Chondrocyte (in vitro differentiated cells): ENCODE results near the gene WNT10A. TPM values are rescaled to one million over a fixed set of nuclear protein-coding genes. Genes with fewer than 3 reads are reported as not detected.

Source experiments
- DNase-seq: peaks from one replicate; pipeline ENCODE4 v3.0.0; 2021; ENCODE audit warnings: mixed read lengths, low spot score
- H3K27ac Mint-ChIP-seq: one replicate; pipeline ENCODE4 v1.8.0; 2021; ENCODE audit warnings: mild to moderate bottlenecking, moderate library complexity, mixed read lengths; ENCODE audit not compliant: unreplicated experiment
- H3K27me3 Mint-ChIP-seq: 2 replicates; pipeline ENCODE4 v1.8.0; 2021; ENCODE audit warnings: low read depth, mixed read lengths
- H3K36me3 Mint-ChIP-seq: 2 replicates; pipeline ENCODE4 v1.8.0; 2021; ENCODE audit warnings: low read depth, mixed read lengths
- H3K4me1 Mint-ChIP-seq: 2 replicates; pipeline ENCODE4 v1.8.0; 2021; ENCODE audit warnings: low read depth, mild to moderate bottlenecking, mixed read lengths
- H3K4me3 Mint-ChIP-seq: one replicate; pipeline ENCODE4 v1.8.0; 2021; ENCODE audit warnings: mild to moderate bottlenecking, moderate library complexity, mixed read lengths; ENCODE audit not compliant: unreplicated experiment
- H3K9me3 Mint-ChIP-seq: 2 replicates; pipeline ENCODE4 v1.8.0; 2021; ENCODE audit warnings: low read depth, mixed read lengths
- total RNA-seq: library from RNA; stranded (reverse); gene quantifications from 3 replicates; pipeline ENCODE4 v1.2.1, GENCODE V29; 2021
- TF ChIP-seq, protein P1 (sequence below): fragments of 200-600 bp; sonication (generic); IDR thresholded peaks from 2 replicates; pipeline ENCODE4 v1.5.0; 2021; ENCODE audit warnings: antibody characterized with exemption, mild to moderate bottlenecking, moderate library complexity

The WNT10A gene
- total RNA-seq, 1 donor from 2014 or later, result not detected

DNA sequence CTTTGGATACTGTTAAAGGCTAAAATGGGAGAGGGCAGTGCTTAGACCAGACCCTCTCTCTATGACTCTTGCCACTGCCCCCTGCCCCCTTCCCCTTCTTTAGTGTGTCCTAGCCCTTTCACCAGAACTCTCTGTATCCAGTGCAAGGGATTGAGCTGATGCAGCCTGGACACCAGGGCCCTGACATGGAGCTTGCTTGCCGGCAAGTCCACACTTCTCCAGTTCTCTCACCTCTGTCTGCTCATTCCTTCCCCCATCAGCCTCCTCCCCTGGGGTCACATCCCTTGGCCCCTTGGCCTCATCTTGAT is 22.6 kb upstream of the WNT10A start:
- TF ChIP-seq, protein P1, sequence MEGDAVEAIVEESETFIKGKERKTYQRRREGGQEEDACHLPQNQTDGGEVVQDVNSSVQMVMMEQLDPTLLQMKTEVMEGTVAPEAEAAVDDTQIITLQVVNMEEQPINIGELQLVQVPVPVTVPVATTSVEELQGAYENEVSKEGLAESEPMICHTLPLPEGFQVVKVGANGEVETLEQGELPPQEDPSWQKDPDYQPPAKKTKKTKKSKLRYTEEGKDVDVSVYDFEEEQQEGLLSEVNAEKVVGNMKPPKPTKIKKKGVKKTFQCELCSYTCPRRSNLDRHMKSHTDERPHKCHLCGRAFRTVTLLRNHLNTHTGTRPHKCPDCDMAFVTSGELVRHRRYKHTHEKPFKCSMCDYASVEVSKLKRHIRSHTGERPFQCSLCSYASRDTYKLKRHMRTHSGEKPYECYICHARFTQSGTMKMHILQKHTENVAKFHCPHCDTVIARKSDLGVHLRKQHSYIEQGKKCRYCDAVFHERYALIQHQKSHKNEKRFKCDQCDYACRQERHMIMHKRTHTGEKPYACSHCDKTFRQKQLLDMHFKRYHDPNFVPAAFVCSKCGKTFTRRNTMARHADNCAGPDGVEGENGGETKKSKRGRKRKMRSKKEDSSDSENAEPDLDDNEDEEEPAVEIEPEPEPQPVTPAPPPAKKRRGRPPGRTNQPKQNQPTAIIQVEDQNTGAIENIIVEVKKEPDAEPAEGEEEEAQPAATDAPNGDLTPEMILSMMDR, result no peak
- Mint-ChIP-seq H3K36me3 (peaks cover 1% of the 10 kb centered on the region), H3K27ac (no peak overlapping the region), H3K27me3 (peaks cover 69% of the 10 kb centered on the region), H3K4me1 (peaks cover 24% of the 10 kb centered on the region), H3K4me3 (no peak overlapping the region), H3K9me3 (no peaks in the 10 kb centered on the region)
- peak; percentile 25 for DNase-seq

GRCh38 chr2:218858671-218859555 is 21.7 kb upstream of the WNT10A start:
- H3K4me3 Mint-ChIP-seq, result peak overlapping the region; percentile 67

DNA sequence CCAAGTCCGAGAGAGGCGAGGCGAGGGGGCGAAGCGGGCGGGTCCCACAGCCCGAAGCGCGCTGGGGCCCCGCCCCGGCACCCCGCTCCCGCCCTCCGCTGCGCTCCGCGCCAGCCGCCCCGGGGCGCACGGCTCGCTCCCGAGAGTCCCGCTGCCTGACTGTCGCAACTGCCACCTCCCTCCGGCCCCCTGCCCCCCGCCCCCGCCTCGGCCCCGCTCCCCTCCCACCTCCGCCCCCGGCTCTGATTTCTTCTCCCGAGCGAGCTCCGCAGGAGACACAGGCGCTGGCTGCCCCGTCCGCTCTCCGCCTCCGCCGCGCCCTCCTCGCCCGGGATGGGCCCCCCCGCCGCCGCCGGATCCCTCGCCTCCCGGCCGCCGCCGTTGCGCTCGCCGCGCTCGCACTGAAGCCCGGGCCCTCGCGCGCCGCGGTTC is 21.1 kb upstream of the WNT10A start, which contains the start of gene WNT6:
TSS of gene WNT6 (plus strand) at position 250 of the 432 bp plus-strand sequence. CDS start 233 bp downstream, outside the sequence.
- Mint-ChIP-seq H3K9me3 (no peaks in the 10 kb centered on the region), H3K27me3 (peaks cover 62% of the 10 kb centered on the region), H3K36me3 (peaks cover 1% of the 10 kb centered on the region), H3K4me1 (peaks cover 24% of the 10 kb centered on the region), H3K4me3 (peak within 1 kb of the TSS; percentile 67), H3K27ac (no peak within 1 kb of the TSS)
- TF ChIP-seq, protein P1, result no peak
- peak; percentile 44 for DNase-seq

More at GRCh38 chr2:218858671-218859555, 21.7 kb upstream of the WNT10A start:
- Mint-ChIP-seq H3K4me1 (peaks cover 24% of the 10 kb centered on the region), H3K27ac (no peak overlapping the region), H3K9me3 (no peaks in the 10 kb centered on the region), H3K36me3 (peaks cover 1% of the 10 kb centered on the region), H3K27me3 (peaks cover 67% of the 10 kb centered on the region)
- TF ChIP-seq, protein P1, result no peak
- peak; percentile 48 for DNase-seq

- Mint-ChIP-seq H3K27ac (no peak overlapping the region), H3K4me3 (peak overlapping the region; percentile 66), H3K27me3 (peaks cover 59% of the 10 kb centered on the region), H3K36me3 (peaks cover 1% of the 10 kb centered on the region), H3K9me3 (no peaks in the 10 kb centered on the region), H3K4me1 (peaks cover 24% of the 10 kb centered on the region)
- TF ChIP-seq, protein P1, result no peak
- peak; percentile 90 for DNase-seq
Measured at GRCh38 chr2:218859988-218860831, 20.4 kb upstream of the WNT10A start.

- Mint-ChIP-seq H3K36me3 (peaks cover 1% of the 10 kb centered on the region), H3K9me3 (no peaks in the 10 kb centered on the region), H3K4me3 (no peak overlapping the region), H3K27me3 (peaks cover 54% of the 10 kb centered on the region), H3K27ac (no peak overlapping the region), H3K4me1 (peaks cover 24% of the 10 kb centered on the region)
- TF ChIP-seq, protein P1, result no peak
- DNase-seq, result peak; percentile 24
Measured at GRCh38 chr2:218860950-218861381, 19.7 kb upstream of the WNT10A start.
